HG03354 (cell line): ENCODE data around the gene ZNF70.

Source experiments
- ATAC-seq: cut with Tn5 transposase; IDR thresholded peaks from one replicate; pipeline ENCODE4 v1.9.1; 2021; ENCODE audit warnings: mild to moderate bottlenecking; ENCODE audit not compliant: unreplicated experiment, poor library complexity, severe bottlenecking

Gene ZNF70

DNA sequence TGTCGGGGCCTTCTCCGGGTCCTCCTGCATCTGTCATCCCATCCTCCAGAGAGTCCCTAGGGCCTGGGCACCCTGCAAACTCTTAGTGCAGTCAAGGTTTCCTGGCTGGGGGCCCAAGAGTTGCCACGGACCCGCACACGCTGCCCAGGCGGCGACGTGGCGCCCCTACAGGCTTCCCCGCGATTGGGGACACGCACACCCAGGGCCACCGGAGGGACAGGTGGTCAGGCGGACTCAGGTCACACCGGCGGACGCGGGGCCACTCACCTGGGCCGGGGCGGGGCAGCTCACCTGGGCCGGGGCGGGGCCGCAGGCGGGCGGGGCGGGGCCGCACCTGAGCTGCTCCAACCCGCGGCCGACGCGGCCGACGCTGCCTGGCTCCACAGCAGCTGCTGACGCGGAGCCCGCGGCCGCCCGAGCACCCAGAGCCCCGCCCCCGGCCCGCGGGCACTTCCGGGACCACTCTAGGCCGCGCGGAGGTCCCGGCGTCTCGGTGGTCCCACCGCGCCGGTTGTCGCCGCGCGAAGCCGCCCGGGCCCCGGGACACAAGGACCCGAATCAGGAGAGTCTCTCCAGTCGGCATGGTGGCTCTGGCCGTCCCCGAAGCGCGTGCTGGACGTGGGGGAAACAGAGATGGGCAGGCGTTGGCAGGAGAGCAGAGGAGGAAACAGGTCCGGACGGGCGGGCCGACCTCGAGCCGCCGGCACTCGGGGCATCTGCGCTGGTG lies at the start of gene ZNF70:
Gene ZNF70, minus strand, starts transcription at position 399 of the 727 bp plus-strand sequence. CDS start 5,972 bp downstream, outside the sequence.
- ATAC-seq, result peak; percentile 73

- ATAC-seq, result no peak
These were observed 45.5 kb upstream of the ZNF70 start for GRCh38 chr22:23796461-23796860.

- ATAC-seq, result no peak
These were observed 42.4 kb upstream of the ZNF70 start for GRCh38 chr22:23793326-23793725.

GRCh38 chr22:23791738-23792645 lies 41.1 kb upstream of the ZNF70 start:
- no peak for ATAC-seq

DNA sequence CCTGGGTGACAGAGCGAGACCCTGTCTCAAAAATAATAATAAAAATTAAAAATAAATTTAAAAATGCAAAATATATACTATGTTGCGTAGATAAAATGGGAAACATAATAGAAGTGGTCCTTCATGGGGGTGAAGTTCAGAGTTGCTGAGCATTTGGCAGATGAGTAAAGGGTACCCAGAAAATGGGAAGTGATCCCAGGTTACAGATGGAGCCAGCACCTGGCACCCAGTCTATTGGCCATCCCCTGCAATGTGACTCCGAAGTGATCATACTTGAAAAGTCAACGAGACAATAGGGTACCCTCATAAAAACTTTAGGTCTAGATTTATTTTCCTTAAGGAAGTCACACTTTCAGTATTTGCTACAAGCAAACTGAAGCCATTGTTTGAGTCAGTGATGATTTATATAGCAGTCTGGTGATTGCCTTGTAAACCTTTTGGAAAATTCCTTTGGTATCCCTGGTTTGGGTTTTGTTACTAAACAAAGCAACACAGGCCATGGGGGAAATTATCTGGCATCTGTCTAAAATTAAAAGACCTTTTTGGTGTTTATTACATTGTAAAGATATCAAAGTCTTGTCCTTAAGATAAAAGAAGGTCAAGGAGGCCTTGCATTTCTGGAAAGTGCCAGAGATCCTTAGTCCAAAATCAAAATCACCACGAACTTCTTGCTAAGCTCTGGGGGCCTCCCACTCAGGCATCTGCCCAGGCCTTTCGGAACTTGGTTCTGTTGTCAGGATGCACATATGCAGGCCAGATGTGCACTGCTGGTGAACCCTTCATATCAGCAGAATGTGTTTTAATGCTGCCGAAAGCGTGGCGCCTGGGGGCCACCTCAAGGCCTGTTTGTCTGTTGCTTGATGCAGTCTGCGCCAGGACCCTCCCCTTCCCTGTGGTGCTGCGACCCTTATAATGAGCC lies 40.2 kb upstream of the ZNF70 start:
- ATAC-seq, result no peak

DNA sequence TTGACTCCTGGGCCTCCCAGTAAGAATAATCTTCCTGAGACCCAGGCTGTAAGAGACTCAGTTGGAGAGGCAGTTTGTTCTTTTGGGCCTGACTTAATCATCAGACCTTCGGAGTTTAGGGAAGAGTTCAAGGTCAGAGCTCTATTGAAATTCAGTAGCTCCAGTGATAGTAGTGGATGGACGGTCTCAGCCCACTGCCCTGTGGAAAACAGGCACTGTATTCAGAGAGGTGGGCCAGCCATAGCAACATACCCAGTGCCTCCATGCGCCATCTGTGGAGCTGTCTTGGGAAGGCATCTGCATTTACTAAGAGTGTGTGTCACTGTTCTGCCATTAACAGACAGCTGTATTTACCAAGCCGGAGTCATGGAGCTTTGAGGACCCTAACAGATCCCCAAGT lies 38.7 kb upstream of the ZNF70 start:
- no peak for ATAC-seq

GRCh38 chr22:23789121-23789520 lies 38.2 kb upstream of the ZNF70 start:
- no peak for ATAC-seq

GRCh38 chr22:23787910-23788309 lies 37.0 kb upstream of the ZNF70 start:
- ATAC-seq, result no peak

DNA sequence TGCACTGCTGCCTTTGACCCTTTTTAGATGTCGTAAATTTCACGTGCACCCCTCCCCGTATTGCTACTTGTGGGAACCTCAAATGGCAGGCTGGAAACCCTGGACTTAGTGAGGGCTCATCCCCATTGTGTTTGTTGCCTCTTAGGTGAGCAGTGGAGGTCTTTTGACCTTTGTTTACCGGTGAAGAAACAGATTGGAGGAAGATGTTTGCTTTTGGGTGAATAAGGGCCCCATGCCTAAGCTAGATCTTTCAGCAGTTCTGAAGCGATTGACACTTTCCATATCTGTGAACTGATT lies 36.6 kb upstream of the ZNF70 start:
- ATAC-seq, result peak; percentile 29

DNA sequence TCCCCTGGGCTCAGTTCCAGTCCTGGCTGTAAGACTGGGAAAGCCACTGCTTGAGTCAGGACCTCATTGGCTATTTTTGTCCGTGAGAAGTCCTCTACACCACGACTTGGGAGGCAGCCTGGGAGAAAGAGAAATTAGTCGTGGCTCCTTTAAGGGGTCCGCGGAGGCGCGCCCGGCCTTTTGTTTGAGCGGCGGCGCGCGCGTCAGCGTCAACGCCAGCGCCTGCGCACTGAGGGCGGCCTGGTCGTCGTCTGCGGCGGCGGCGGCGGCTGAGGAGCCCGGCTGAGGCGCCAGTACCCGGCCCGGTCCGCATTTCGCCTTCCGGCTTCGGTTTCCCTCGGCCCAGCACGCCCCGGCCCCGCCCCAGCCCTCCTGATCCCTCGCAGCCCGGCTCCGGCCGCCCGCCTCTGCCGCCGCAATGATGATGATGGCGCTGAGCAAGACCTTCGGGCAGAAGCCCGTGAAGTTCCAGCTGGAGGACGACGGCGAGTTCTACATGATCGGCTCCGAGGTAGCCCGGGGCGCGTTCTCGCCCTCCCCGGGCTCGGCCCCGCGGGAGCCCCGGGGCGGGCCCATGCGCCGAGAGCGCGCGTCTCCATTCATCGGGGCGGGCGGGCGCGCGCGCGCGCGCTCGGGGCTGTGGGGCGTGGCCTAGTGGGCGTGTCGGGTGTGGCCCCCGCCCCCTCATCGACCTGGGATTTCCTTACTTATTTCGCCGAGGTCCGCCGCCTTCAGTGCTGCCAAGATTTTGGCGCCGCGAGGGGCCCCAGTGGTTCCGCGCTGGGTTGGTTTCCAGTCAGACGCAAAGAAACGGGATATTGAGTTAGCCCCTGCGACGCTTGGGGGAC lies 36.1 kb upstream of the ZNF70 start, which contains the start of gene SMARCB1:
Gene SMARCB1, plus strand, starts transcription at position 215 of the 848 bp plus-strand sequence. Its CDS starts 204 bp downstream, at position 419.
- ATAC-seq, result peak; percentile 75

- no peak for ATAC-seq
These were observed 35.4 kb upstream of the ZNF70 start for GRCh38 chr22:23786261-23786710.

GRCh38 chr22:23784215-23784732 lies 33.4 kb upstream of the ZNF70 start:
- no peak for ATAC-seq

GRCh38 chr22:23783265-23784150 lies 32.6 kb upstream of the ZNF70 start:
- no peak for ATAC-seq

GRCh38 chr22:23782703-23783102 lies 31.8 kb upstream of the ZNF70 start:
- ATAC-seq, result no peak

- no peak for ATAC-seq
These were observed 31.3 kb upstream of the ZNF70 start for GRCh38 chr22:23782252-23782651.

DNA sequence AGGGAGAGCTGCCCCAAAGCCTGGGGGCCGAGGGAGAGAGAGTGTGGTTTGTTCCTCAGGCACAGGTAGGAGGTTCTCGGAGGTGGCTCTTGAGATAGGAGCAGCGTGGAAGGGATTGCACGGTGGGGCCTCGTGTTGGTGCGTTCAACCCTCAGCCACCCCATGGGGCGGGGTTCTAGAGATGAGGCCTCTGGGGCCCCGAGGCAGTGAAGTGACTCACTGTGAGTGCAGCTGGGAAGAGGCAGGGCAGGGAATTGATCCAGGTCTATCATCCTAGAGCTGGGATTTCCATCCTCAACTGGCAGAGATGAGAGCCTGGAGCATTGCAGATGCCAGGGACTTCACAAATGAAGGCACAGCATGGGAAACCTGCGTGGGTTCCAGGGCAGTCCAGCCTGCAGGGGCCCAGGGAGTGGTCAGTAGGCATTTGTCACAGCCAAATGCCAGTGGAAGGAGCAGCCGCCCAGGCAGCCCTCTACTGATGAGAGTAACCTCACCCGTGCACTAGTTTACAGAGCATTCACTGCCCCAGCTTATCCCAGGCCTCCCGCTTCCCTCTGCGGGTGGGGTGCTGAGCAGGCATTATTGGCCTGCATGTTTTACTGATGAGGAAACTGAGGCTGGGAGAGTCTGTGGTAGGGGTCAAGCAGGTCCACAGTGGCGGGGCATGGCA lies 30.7 kb upstream of the ZNF70 start:
- no peak for ATAC-seq

DNA sequence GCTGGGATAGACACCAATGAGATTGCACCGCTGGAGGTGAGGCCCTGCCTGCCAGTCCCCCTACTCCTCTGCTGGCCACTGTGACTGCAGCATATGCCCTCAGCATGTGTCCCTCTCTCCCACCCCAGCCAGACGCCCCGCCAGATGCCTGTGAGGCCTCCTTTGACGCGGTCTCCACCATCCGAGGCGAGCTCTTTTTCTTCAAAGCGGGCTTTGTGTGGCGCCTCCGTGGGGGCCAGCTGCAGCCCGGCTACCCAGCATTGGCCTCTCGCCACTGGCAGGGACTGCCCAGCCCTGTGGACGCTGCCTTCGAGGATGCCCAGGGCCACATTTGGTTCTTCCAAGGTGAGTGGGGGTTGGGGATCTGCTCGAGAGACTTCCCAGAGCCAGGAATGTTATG lies 30.2 kb upstream of the ZNF70 start:
- ATAC-seq, result no peak
